GM19238 (cell line): Measurements from ENCODE around the gene DYNLT5.
"Not testable (repeated sequence)": the region's sequence is repeated elsewhere in the genome, so short reads cannot be mapped to it uniquely, and the experiment has no call there.

Experiments used
- DNase-seq: peaks from one replicate; pipeline ENCODE4 v3.0.0; 2011; ENCODE audit warnings: low spot score; ENCODE audit not compliant: insufficient read length

DYNLT5 gene

DNA sequence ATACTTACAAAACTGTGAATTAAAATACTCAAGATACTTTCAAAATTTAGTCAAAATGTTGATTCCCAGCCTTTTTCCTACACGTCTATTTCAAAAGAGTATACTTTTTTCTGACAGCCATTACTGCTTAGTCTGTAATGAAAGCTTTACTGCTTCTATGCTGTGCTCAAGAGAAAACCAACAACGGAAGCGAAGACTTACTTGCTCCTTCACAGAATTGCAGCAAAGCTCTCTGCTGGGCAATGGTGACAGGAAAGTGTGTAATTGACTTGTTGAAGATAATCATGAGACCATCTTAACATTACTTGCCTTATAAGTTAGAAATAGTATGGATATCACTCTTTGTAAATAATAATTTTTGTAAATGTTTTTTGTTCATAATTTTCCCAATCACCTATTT, 1.7 kb upstream of the DYNLT5 start:
- no peak for DNase-seq

DNA sequence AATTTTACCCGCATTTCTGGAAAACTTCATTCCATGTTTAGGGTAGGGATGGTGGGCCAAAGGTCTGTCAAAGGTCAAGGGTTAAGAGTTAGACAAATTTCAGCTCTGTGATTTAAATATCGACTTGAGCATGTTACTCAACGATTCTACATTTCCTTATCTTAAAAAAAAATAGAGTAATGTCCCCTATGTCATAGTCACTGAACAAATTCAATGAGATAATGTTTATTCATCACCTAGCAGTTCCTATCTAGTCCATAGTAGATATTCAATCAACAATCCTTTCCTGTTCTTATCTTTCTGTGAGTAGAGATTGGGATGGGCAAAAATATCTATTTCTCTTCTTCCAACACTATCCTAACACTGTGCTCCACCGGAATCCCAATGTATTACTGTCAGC, 1.1 kb upstream of the DYNLT5 start:
- no peak for DNase-seq

DNA sequence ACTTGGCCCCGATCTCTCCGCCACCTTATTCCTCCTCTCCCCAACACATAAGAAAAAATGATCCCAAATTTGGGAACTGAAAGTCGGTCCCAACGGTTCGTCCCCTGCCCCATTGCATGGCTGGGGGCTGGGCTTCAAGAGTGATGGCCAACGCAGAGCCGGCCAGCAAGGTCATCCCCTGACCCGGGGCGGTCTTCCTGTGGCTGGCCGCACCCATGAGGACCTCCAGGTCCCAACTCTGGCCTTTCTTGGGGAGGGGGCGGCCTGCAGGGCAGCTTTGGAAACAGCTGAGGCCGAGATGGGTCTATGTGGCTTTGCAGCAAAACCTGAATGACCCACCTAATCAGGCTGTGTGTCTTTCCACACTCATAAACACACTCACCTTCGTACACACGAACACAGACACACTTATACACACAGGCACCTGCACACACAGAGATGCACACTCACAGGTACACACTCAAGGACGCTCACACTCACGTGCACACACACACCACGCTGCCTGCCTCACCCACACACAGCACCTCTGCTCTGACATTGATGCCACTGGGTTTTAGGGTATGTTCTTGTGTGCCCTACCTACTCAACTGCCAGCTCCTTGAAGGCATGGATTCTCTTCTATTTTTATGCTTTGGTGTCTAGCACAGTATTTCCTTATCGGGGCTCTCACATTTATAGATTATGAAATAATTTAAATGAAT, 562 bp downstream of the DYNLT5 start:
- DNase-seq, result no peak

DNA sequence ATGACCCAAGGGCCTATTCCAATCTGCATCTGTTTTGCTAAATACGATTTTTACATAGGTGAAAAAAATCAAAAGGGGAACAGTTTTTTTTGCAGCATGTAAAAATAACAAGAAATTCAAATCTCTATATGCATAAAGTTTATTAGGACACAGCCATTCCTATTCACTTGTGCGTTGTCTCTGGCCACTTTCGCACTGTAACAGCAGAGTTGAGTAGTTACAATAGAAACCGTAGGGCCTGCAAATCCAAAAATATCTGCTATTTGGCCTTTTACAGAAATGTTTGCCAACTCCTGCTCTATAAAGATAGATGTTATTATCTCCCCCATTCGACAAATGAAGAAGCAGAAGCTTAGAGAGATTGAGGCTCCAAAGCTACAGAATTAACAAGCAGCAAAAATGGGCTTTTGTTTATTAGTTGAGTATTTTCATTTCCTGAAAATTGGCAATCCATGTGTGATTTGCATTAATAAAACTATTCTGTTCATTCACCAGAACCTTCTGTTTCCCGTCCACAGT, 5.5 kb downstream of the DYNLT5 start:
- no peak for DNase-seq

DNA sequence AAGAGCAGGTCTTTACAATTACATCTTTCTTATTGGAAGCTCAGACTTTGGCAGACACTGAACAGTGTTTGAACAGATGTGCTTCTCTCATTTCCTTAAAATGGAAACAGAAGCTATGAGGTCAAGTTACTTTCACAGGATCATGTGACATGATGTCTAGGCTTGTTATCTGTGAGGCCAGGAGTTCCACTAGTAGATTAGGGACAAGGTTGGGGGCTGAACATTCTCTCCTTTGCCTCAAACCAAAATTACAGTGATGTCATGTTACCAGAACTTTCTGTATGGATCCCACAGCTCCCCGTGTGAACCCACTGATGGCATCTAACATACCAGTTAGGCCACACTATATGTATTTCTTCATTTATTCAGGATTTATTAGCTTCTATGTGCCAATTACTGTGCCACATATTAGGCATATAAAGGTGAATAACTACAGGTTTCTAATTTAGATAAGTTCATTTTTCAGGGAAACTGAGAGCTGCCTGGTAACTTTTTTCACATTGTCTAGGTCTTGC, 6.0 kb downstream of the DYNLT5 start:
- DNase-seq, result peak; percentile 26

DNA sequence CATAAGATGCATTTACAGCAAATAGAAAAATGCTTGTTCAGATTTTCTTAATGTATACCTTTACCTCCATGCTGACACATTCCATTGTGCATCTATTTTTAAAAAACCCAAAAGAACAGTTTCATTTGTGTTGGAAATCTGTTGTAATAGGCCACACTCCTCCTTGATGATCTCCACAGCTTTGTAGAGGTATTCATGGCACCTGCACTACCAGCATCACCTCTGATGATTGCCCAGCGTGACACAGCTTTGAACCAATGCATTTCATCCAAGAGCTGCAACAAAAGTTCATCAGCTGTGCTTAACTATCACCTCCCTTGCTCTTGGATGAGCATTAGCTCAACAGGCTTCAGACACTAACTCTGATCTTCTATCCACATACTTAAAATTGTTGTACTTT, 8.2 kb downstream of the DYNLT5 start:
- DNase-seq, result no peak

DNA sequence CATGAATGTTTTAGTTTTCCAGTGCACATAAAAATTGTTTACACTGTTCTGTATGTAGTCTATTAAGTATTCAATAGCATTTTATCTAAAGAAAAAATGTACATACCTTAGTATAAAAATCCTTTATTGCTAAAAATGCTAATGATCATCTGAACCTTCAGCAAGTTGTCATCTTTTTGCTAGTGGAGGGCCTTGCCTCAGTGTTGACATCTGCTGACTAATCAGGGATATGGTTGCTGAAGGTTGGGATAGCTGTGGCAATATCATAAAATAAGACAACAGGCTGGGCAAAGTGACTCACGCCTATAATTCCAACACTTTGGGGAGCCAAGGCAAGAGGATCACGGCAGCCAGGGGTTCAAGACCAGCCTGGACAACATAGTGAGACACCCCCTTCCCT, 9.0 kb downstream of the DYNLT5 start:
- DNase-seq, result no peak

DNA sequence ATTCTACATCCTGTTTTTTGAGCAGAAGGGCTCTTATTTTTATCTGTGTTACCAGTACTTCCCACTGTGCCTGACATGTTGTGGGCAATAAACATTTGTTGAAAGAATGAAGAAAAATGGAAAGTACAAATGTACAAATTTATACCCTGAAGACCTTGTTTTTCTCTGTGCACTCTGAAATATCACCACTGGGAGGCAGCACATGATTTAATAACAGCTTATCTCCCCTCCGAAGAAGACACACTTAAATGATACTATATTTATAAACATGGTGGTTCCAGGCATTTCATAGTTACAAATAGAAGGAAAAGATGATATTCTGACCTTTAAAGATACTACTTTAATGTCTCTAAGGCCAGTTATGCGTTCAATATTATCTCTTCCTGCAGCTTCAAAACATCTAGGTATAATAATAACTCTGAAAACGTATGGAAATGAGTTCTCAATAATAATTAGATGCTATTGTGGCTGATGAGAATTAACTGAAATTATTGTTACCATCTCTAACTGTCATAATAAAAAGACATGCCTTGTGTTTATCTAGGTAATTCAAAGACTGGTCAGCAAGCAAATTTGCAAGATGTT, 12.8 kb downstream of the DYNLT5 start:
- DNase-seq, result no peak

DNA sequence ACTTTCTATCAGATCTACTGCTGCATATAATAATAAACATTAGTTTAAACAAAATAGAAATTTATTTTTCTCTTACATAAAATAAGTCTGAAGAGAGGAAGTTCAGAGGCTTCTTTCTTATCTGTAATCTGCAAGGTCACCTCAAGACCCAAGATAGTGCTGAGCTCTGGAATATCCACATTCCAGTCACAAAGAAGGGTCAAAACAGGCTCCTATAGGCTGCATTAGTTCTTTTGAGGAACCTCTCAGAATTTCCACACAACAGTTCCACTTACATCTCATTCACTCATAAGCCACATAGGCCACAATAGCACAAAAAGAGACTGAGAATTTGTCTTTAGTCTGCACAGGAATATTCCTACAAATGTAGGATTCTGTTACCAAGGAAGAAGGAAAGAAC, 15.4 kb downstream of the DYNLT5 start:
- no peak for DNase-seq

DNA sequence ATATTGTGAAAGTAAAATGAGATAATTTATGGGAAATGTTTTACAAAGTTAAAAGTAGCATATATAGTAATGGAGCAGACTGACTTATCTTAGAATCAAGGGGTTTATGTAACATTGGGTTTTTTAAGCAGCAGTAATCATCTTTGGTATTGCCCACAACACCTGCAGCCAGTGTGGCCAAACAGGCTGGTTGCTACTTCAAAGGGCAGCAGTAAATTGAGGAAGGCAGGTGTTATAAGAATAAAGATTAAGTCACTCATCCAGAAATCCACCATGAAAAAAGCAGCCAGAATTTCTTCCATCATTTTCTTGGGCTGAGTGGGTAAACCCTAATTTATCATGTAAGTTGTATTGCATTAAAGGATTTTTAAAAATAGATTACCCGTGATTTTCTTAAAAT, 16.7 kb downstream of the DYNLT5 start:
- no peak for DNase-seq

DNA sequence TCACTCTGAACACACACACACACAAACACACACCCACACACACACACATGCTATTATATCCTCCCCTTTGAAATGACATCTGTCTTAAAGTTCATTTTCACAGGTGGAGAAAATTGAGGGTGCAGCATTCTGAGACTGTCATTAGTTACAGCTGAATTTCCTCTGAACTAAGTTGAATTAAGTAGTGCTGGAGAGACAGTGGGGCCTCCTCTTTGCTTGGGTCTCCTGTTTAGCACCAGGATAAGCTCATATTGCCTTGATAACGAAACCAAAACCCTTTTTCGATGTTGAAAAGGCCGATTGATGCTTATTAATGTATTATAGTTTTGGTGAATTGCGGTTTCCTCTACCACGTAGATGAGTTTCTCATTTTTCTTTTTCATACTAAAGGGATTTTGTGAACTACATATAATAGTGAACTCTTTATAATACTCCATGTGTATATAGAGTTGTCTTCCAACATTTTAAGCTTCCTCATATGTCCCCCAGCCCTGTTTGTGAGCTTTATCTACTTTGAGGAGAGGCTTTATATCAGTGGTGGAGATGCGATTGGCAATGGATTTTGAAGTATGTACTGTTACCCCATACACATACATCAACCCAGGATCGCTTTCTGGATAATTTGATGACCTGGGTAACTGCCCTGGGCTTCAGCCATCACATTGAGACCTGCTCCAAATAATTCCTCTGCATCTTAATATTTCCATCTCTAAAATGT, 17.4 kb downstream of the DYNLT5 start:
- DNase-seq, result no peak

DNA sequence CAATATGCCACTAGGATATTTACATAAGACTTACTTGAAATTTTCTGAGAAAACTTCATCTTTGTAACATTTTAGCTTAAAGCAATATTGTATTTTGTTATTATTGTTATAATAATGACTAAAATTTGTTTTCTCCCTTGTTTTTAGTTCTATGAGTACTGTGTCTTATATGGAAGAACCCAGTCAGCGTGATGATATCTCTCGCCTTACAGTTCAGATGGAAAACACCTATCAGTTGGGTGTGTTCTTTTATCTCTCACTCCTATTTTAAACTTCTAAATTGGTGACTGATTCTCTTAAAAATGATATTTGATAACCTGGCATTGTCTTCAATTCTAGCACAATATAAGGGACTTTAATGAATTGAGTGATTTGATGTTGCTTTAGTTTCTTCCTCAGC, 18.0 kb downstream of the DYNLT5 start:
- no peak for DNase-seq

DNA sequence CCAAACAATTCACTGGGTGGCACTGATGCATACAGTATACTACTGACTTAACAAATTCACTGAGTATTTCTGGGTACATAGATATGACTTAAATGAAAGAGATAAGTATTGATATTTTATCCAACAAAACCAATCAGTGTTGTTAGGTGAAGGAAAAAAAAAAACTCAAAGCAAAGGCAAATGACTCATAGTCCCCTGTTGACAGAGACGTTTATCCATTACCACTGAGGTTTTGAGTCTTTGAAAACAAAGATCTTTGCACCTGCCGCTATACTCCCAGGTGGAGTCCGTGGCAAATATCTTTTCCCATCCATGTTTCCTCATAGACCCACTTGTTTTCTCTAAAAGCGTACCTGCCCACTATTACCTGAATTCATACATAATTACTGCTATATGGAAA, 18.4 kb downstream of the DYNLT5 start:
- no peak for DNase-seq

DNA sequence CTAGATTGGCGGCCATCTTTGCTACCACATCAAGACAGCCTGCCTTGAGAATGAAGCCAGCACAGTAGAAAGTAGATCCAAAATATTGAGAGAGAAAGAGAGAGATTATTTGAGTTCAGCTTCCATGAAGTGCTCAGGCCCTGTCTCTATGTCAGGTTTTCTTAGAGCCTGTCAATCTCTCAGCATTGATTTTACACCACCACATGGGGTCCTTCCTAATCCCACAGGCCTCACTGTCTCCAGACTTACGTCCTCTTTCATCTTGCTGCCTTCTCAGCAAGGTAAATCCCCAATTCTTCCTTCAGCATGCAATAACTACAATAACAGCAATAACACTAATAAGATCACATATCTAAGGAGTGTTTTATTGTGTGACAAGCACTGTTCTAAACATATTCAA, 21.0 kb downstream of the DYNLT5 start:
- no peak for DNase-seq

DNA sequence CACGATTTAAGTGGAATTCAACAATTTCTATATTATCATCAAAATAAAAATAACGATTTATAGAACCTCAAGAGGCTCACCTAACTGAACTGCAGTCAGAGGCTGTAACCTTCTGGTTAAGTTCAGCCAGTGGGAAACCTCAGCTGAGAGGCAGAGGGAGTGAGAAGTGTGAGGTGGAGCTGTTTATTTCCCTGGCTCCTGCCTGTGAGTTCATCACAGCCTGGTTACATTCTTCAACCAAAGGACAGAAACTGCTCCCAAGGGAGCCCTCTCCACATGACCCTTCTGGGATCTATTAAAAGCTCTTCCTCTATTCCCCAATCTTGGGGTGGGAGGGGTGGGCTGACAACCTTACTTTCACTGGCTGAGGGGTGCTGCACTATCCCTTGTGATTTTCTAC, 22.2 kb downstream of the DYNLT5 start:
- DNase-seq, result no peak

DNA sequence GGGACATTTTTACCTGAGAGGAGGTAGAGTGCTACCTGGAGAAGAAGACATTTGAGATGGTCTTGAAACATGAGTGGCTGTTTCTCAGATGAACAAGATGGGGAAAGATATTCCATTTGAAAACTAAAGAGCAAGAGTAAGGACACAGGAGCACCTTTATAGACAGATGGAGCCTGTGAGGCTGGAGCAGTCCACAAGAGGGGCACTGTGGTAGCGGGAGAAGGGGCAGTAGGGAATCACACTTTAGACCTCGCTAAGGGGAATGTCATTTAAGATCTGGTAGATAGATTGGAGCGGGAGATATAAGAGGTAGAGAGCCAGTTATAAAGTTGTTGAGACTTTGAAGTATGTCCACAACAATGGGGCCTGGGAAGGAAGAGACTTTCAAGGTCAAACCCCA, 23.4 kb downstream of the DYNLT5 start:
- no peak for DNase-seq

DNA sequence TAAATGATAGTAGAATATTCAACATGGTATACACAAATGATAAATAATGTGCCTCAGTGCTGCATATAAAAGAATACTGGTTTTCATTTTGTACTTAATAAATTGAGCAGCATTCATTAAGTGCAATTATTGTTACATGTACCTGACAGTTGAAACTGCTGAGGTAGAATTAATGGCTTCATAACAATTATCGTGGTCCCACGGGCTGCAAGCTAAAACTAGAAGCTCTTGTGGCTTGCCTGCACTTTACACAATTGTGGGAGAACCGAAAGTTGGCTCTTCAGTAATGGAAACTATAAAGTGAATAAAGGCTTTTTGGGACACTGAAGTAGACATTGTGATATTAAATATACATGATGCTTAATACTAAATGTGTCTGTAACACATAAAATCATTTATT, 25.6 kb downstream of the DYNLT5 start:
- DNase-seq, result no peak

DNA sequence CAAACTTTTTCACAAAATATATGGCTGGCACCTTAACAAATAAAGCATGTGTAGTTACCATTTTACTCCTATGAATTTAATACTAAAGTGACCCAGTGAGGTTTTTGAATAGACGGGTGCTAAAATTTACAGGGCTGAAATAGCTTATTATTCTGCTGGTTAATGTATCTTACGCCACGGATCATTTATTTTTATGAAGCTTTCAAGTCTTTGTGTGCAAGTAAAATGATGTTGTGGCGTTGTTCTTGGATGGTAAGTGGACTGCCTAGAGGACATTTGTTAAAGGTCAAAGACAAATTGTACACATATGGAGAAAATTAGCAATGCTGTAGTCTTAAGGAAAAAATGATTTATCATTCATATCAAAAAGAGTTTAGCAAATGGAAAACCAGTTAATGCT, 26.0 kb downstream of the DYNLT5 start:
- no peak for DNase-seq

DNA sequence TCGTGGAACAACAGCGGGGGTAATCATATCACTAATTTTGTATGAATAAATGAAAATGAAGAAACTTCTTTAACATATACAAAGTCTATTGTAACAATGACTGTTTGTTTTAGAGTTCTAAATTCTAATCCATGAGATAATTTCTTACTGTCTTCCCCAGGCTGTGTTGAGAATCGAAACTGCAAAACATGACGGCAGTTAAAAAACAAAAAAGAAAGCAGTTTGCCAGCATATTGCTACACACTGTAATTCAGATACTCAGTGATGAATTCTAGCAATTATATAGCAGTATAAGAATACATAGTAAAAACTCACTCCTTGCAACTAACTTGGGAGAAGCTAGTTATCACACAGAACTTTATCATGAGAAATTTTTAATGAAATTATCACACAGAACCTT, 26.7 kb downstream of the DYNLT5 start:
- no peak for DNase-seq

DNA sequence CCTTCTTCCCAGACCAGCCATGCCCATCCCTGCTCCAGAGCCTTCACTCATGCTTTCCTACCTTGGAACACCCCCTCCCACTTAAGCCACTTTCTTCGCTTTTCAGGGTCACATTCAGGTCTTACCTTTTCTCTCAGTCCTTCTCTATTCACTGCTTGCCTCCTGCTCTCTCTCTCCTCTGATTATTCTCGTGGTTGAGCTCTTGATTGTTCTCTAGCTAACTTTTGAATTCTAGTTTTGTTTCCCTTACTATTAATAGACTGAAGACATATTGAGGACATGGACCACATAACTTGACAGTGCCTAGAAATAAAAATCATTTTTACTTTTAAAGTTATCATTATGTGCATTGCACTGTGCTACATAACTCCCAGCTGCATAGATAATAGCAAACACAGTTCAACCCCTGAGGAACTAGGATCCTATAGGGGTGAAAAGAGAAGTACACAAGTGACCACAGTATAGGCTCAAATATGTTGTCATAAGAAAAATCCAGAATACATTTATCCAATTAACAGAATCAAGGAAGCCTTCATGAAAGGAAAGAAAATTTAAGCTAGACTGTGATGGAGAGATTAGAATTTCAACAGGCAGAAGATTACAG, 27.3 kb downstream of the DYNLT5 start:
- DNase-seq, result no peak

DNA sequence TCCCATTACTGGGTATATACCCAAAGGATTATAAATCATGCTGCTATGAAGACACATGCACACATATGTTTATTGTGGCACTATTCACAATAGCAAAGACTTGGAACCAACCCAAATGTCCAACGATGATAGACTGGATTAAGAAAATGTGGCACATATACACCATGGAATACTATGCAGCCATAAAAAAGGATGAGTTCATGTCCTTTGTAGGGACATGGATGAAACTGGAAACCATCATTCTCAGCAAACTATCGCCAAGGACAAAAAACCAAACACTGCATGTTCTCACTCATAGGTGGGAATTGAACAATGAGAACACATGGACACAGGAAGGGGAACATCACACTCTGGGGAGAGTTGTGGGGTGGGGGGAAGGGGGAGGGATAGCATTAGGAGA, 33.5 kb downstream of the DYNLT5 start:
- DNase-seq, result not testable (repeated sequence)

DNA sequence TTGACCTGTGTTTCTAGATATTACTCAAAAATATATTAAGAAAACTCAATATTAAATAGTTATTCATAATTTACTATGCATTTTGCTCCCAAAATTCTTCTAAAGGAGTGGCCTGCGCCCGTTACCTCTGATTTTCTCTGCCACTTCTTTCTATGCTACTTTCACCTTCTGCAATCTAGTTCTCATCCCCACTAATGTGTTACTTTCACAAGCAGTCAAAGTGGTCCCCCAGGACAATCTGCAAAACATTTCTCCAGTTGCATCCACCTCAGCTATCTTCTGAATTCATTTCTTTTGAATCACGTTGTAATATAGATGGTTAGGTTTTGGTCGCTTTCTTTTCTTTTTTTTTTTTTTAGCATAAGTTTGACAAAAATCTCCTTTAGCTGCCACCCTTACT, 35.4 kb downstream of the DYNLT5 start:
- no peak for DNase-seq
